ENCODE results near the gene ATP11B. TPM values are rescaled to one million over a fixed set of nuclear protein-coding genes. Genes with fewer than 3 reads are reported as not detected.

ATP11B gene
- polyA plus RNA-seq, 2 of the 4 experiments (the other 2 are of a cell fraction) = 10.1 to 17.2 TPM

GRCh38 chr3:182919866-182920357 lies 126.6 kb downstream of the ATP11B start (continued):
- TF ChIP-seq, protein P1, sequence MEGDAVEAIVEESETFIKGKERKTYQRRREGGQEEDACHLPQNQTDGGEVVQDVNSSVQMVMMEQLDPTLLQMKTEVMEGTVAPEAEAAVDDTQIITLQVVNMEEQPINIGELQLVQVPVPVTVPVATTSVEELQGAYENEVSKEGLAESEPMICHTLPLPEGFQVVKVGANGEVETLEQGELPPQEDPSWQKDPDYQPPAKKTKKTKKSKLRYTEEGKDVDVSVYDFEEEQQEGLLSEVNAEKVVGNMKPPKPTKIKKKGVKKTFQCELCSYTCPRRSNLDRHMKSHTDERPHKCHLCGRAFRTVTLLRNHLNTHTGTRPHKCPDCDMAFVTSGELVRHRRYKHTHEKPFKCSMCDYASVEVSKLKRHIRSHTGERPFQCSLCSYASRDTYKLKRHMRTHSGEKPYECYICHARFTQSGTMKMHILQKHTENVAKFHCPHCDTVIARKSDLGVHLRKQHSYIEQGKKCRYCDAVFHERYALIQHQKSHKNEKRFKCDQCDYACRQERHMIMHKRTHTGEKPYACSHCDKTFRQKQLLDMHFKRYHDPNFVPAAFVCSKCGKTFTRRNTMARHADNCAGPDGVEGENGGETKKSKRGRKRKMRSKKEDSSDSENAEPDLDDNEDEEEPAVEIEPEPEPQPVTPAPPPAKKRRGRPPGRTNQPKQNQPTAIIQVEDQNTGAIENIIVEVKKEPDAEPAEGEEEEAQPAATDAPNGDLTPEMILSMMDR (IDR thresholded peaks at IDR 0.05) = no peak
- no peak for TF ChIP-seq CEBPB (IDR thresholded peaks at IDR 0.05)
- TF ChIP-seq CHD2 (IDR thresholded peaks at IDR 0.05; ENCODE audit: low read length, partially characterized antibody) = no peak

- Histone ChIP-seq H3K4me2 (peak overlapping the region; percentile 79), H3K9me3 (no peaks in the 10 kb centered on the region), H3K4me1 (peaks cover 22% of the 10 kb centered on the region), H3K4me3 (no peak overlapping the region), H3K27ac (peak overlapping the region; percentile 80 to 82)
- ChIA-PET POLR2A (no interaction called here), CTCF (interaction anchor here (0.7 to 1.6 kb wide), 2 partner anchors 9 to 11 kb away, joined by 3 to 9 read pairs; no protein-coding TSS in a partner anchor)
- FAIRE-seq (no peak), DNase-seq (ENCODE audit: low read depth in 1 of 2, low spot score in 1 of 2) (peak; percentile 18 to 60), ATAC-seq (peak; percentile 95 to 99)
- WGBS (ENCODE audit: missing lambda C conversion rate) = 24% methylated on average over 9 of the region's 9 CpGs
- TF ChIP-seq HEYL (CRISPR knock-in tag; IDR thresholded peaks at IDR 0.05) (no peak), MAFK (IDR thresholded peaks at IDR 0.05; ENCODE audit: partially characterized antibody) (peak; percentile 51)
- TF ChIP-seq, protein P2, sequence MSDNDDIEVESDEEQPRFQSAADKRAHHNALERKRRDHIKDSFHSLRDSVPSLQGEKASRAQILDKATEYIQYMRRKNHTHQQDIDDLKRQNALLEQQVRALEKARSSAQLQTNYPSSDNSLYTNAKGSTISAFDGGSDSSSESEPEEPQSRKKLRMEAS (IDR thresholded peaks at IDR 0.05) = peak; percentile 39; the same call in 1 of the 2 replicates
Measured at GRCh38 chr3:182920515-182921084, 127.3 kb downstream of the ATP11B start.

DNA sequence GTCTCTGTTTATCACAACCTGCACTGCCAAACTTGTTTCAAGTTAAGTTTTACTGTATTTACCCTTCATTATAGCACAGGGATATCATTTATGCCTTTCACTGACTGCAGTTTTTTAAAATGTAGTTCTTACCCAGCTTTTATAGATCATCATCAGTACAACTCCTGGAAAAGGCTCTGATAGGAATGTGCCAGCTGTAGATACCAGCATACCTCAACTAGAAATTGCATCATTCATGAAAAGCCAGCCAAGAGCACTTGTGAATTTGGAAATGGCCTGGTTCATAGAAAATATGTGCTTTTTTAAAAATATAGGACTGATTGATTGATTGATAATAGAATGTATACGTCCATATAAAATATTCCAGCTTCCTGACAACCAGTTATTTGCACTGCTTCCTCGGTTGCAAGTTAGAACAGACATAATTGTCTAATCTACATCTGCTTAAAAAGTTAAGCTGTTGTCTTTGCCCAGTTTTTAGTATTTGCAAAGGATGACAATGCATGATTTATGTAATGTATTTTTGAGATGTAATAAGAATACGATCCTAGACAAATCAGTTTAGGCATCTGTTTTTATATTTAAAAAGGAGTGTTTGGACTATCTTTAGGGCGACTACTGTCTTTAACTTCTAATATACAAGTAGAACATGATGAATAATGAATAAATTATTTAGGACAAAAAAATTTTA lies 128.5 kb downstream of the ATP11B start:
- WGBS (ENCODE audit: missing lambda C conversion rate) = 84% methylated on average over 4 of the region's 4 CpGs
- Histone ChIP-seq H3K4me3 (no peak overlapping the region), H3K9me3 (no peaks in the 10 kb centered on the region), H3K4me2 (0 out of 3 replicates have a peak overlapping the region, but pooled peaks have one; percentile 14), H3K4me1 (peaks cover 22% of the 10 kb centered on the region), H3K27ac (no peak overlapping the region)
- ATAC-seq (no peak), DNase-seq (ENCODE audit: low read depth in 1 of 2, low spot score in 1 of 2) (no peak), FAIRE-seq (no peak)
- no peak for TF ChIP-seq CBX2 (IDR thresholded peaks at IDR 0.05; ENCODE audit: borderline replicate concordance, low read depth)
- no peak for TF ChIP-seq BCL3 (IDR thresholded peaks at IDR 0.05)
- no peak for TF ChIP-seq CBX8 (IDR thresholded peaks at IDR 0.05)
- TF ChIP-seq PBX3 (IDR thresholded peaks at IDR 0.05) = no peak
- TF ChIP-seq RFX5 (IDR thresholded peaks at IDR 0.05) = no peak
- TF ChIP-seq ZFP36 (IDR thresholded peaks at IDR 0.05; ENCODE audit: borderline replicate concordance, partially characterized antibody) = no peak
- TF ChIP-seq KDM5A (IDR thresholded peaks at IDR 0.05) = no peak
- TF ChIP-seq NFE2L2 (conservative IDR thresholded peaks at IDR 0.05; ENCODE audit: low read length) = no peak
- TF ChIP-seq PHF8 (IDR thresholded peaks at IDR 0.05; ENCODE audit: borderline replicate concordance, low read depth) = no peak
- no peak for TF ChIP-seq POLR2AphosphoS2 (conservative IDR thresholded peaks at IDR 0.05; ENCODE audit: low read length)
- ChIA-PET POLR2A (no interaction called here), CTCF (no interaction called here)

Measured in A549 (cell line).